Measurements from ENCODE around the gene CPT2.

The CPT2 gene

GRCh38 chr1:53219711-53220110 lies 23.1 kb downstream of the CPT2 start:
- H3K4me1 ChIP-seq (ENCODE audit: control insufficient read depth, insufficient read depth, low read length), result peaks cover 12% of the 10 kb centered on the region
- peak overlapping the region; percentile 90 for H3K4me3 ChIP-seq (ENCODE audit: low read depth, low read length)
- no peaks in the 10 kb centered on the region for H3K27me3 ChIP-seq (ENCODE audit: control insufficient read depth, insufficient read depth, low read length)
- H3K27ac ChIP-seq (ENCODE audit: low read depth, low read length), result peak overlapping the region; percentile 95
- no peaks in the 10 kb centered on the region for H3K9me3 ChIP-seq (ENCODE audit: control insufficient read depth, insufficient read depth, low read length)
- peaks cover 39% of the 10 kb centered on the region for H3K36me3 ChIP-seq (ENCODE audit: control insufficient read depth, insufficient read depth, low read length)
- 0 out of 2 replicates have a peak overlapping the region, but pooled peaks have one; percentile 10 for H3K9ac ChIP-seq (ENCODE audit: low read depth, low read length)

- no peaks in the 10 kb centered on the region for H3K9me3 ChIP-seq (ENCODE audit: control insufficient read depth, insufficient read depth, low read length)
- peak within 1 kb of the TSS; percentile 90 for H3K4me3 ChIP-seq (ENCODE audit: low read depth, low read length)
- peaks cover 33% of the 10 kb centered on the region for H3K36me3 ChIP-seq (ENCODE audit: control insufficient read depth, insufficient read depth, low read length)
- H3K27me3 ChIP-seq (ENCODE audit: control insufficient read depth, insufficient read depth, low read length), result no peaks in the 10 kb centered on the region
- peak within 1 kb of the TSS; percentile 95 for H3K27ac ChIP-seq (ENCODE audit: low read depth, low read length)
- peak within 1 kb of the TSS; percentile 83 for H3K9ac ChIP-seq (ENCODE audit: low read depth, low read length)
- H3K4me1 ChIP-seq (ENCODE audit: control insufficient read depth, insufficient read depth, low read length), result peaks cover 12% of the 10 kb centered on the region
Observed at GRCh38 chr1:53220171-53220961, 23.7 kb downstream of the CPT2 start, which contains the start of gene CZIB. Gene CZIB, minus strand, starts transcription at chr1:53220634. Its CDS starts 59 bp downstream, at chr1:53220575.

GRCh38 chr1:53220962-53221286 lies 24.3 kb downstream of the CPT2 start:
- H3K4me3 ChIP-seq (ENCODE audit: low read depth, low read length), result peak overlapping the region; percentile 90
- H3K27me3 ChIP-seq (ENCODE audit: control insufficient read depth, insufficient read depth, low read length), result no peaks in the 10 kb centered on the region
- H3K9ac ChIP-seq (ENCODE audit: low read depth, low read length), result peak overlapping the region; percentile 61
- H3K36me3 ChIP-seq (ENCODE audit: control insufficient read depth, insufficient read depth, low read length), result peaks cover 28% of the 10 kb centered on the region
- H3K4me1 ChIP-seq (ENCODE audit: control insufficient read depth, insufficient read depth, low read length), result peaks cover 12% of the 10 kb centered on the region
- peak overlapping the region; percentile 95 for H3K27ac ChIP-seq (ENCODE audit: low read depth, low read length)
- no peaks in the 10 kb centered on the region for H3K9me3 ChIP-seq (ENCODE audit: control insufficient read depth, insufficient read depth, low read length)

DNA sequence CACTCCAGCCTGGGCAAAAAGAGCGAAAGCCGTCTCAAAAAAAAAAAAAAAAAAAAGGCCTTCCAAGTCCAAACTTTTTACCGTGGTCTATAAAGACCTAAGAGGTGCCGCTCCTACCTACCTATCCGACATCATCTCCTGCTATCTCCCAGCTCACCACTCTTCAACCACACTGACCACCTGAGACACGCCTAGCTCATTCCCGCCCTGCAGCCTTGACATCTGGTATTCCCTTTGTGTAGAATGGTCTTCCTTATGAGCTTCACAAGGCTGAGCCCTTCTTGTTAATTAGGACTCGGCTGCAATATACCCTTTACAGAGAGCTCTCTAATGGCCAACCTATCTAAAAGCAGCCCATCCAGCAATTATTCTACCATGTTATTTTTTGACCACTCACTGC lies 41.0 kb downstream of the CPT2 start:
- no peaks in the 10 kb centered on the region for H3K9me3 ChIP-seq (ENCODE audit: control insufficient read depth, insufficient read depth, low read length)
- H3K27me3 ChIP-seq (ENCODE audit: control insufficient read depth, insufficient read depth, low read length), result no peaks in the 10 kb centered on the region
- H3K36me3 ChIP-seq (ENCODE audit: control insufficient read depth, insufficient read depth, low read length), result peaks cover 34% of the 10 kb centered on the region
- peak overlapping the region; percentile 95 for H3K4me3 ChIP-seq (ENCODE audit: low read depth, low read length)
- peak overlapping the region; percentile 85 for H3K9ac ChIP-seq (ENCODE audit: low read depth, low read length)
- peak overlapping the region; percentile 83 for H3K27ac ChIP-seq (ENCODE audit: low read depth, low read length)
- no peaks in the 10 kb centered on the region for H3K4me1 ChIP-seq (ENCODE audit: control insufficient read depth, insufficient read depth, low read length)

DNA sequence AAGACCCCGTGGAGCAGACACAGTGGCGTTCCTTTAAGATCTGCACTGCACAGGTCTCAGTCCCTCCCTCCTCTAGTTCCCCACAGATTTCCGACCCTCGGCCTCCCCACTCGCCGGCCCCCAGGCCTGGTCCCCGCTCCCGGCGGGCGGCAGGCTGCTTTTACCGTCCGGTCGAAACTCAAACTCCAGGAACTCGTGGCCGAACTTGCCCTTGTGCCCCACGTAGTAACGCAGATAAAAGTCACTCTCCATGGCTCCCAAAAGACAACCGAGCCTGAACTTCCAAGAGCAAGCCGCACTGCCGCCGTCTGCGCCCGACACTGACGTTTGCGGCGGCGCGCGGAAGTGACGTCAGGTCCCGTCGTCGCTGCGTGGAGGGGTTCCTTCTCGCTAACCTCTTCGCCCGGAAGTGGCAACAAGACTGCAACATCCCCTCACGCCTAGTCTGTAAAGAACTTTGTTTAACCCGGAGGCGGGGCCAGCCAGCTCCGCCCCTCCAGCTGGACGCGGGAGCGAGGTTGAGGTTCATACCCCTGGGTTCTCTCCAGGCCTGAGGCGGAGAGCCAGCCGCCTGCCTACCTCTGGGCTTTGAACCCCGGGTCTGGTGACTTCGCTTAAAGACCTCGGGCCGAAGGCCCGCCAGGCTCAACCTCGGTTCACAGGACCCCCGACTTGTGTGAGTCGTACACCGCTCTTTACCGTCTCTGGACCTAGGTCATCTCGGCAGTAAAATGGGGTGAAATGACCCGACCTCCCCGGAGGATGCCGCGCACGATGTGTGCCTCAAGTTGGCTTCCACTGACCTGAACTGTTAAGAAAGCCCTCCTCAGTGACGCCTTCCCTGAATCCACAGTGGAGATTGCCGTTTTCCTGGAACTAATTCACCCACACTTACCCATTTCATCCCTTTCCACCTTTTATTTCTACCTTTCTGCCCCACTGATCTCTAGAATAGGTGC lies 41.9 kb downstream of the CPT2 start, which contains the start of gene MAGOH:
Gene MAGOH, minus strand, starts transcription at position 322 of the 959 bp plus-strand sequence. Its CDS starts 70 bp downstream, at position 252.
- H3K9ac ChIP-seq (ENCODE audit: low read depth, low read length), result peak within 1 kb of the TSS; percentile 85
- H3K27me3 ChIP-seq (ENCODE audit: control insufficient read depth, insufficient read depth, low read length), result no peaks in the 10 kb centered on the region
- peaks cover 26% of the 10 kb centered on the region for H3K36me3 ChIP-seq (ENCODE audit: control insufficient read depth, insufficient read depth, low read length)
- no peaks in the 10 kb centered on the region for H3K4me1 ChIP-seq (ENCODE audit: control insufficient read depth, insufficient read depth, low read length)
- H3K27ac ChIP-seq (ENCODE audit: low read depth, low read length), result peak within 1 kb of the TSS; percentile 83
- H3K4me3 ChIP-seq (ENCODE audit: low read depth, low read length), result peak within 1 kb of the TSS; percentile 95
- no peaks in the 10 kb centered on the region for H3K9me3 ChIP-seq (ENCODE audit: control insufficient read depth, insufficient read depth, low read length)

GRCh38 chr1:53241828-53242227 lies 45.2 kb downstream of the CPT2 start:
- no peaks in the 10 kb centered on the region for H3K4me1 ChIP-seq (ENCODE audit: control insufficient read depth, insufficient read depth, low read length)
- no peaks in the 10 kb centered on the region for H3K27me3 ChIP-seq (ENCODE audit: control insufficient read depth, insufficient read depth, low read length)
- H3K27ac ChIP-seq (ENCODE audit: low read depth, low read length), result no peak overlapping the region
- no peak overlapping the region for H3K9ac ChIP-seq (ENCODE audit: low read depth, low read length)
- peaks cover 29% of the 10 kb centered on the region for H3K36me3 ChIP-seq (ENCODE audit: control insufficient read depth, insufficient read depth, low read length)
- no peaks in the 10 kb centered on the region for H3K9me3 ChIP-seq (ENCODE audit: control insufficient read depth, insufficient read depth, low read length)
- H3K4me3 ChIP-seq (ENCODE audit: low read depth, low read length), result no peak overlapping the region

DNA sequence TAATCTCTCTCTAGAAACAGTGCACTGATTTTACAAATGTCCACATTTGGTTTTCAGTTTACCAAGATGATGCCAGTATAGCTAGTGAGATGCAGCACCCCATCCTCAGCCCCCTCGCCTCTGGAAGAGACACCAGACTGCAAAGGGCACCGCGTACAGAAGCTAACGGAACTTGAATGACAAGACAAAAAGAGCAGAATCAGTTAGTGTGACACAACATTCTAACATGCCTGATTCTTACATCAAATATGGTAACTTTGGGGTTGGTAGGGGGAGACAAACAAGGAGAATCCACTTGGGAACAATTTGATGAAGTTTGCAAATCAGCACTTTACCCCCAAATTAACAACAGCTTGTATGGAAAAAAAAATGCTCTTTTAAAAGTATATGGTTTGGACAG lies 45.8 kb downstream of the CPT2 start:
- Histone ChIP-seq H3K4me1 (ENCODE audit: control insufficient read depth, insufficient read depth, low read length) (no peaks in the 10 kb centered on the region), H3K4me3 (ENCODE audit: low read depth, low read length) (no peak overlapping the region), H3K27me3 (ENCODE audit: control insufficient read depth, insufficient read depth, low read length) (no peaks in the 10 kb centered on the region), H3K9ac (ENCODE audit: low read depth, low read length) (no peak overlapping the region), H3K9me3 (ENCODE audit: control insufficient read depth, insufficient read depth, low read length) (no peaks in the 10 kb centered on the region), H3K27ac (ENCODE audit: low read depth, low read length) (no peak overlapping the region), H3K36me3 (ENCODE audit: control insufficient read depth, insufficient read depth, low read length) (peaks cover 35% of the 10 kb centered on the region)

- H3K9ac ChIP-seq (ENCODE audit: low read depth, low read length), result no peak overlapping the region
- H3K9me3 ChIP-seq (ENCODE audit: control insufficient read depth, insufficient read depth, low read length), result no peaks in the 10 kb centered on the region
- no peak overlapping the region for H3K27ac ChIP-seq (ENCODE audit: low read depth, low read length)
- peaks cover 52% of the 10 kb centered on the region for H3K36me3 ChIP-seq (ENCODE audit: control insufficient read depth, insufficient read depth, low read length)
- no peaks in the 10 kb centered on the region for H3K4me1 ChIP-seq (ENCODE audit: control insufficient read depth, insufficient read depth, low read length)
- H3K4me3 ChIP-seq (ENCODE audit: low read depth, low read length), result no peak overlapping the region
- no peaks in the 10 kb centered on the region for H3K27me3 ChIP-seq (ENCODE audit: control insufficient read depth, insufficient read depth, low read length)
Observed at GRCh38 chr1:53244141-53244540, 47.5 kb downstream of the CPT2 start.

GRCh38 chr1:53246261-53247134 lies 49.9 kb downstream of the CPT2 start:
- Histone ChIP-seq H3K4me3 (ENCODE audit: low read depth, low read length) (no peak overlapping the region), H3K27me3 (ENCODE audit: control insufficient read depth, insufficient read depth, low read length) (no peaks in the 10 kb centered on the region), H3K4me1 (ENCODE audit: control insufficient read depth, insufficient read depth, low read length) (no peaks in the 10 kb centered on the region), H3K27ac (ENCODE audit: low read depth, low read length) (no peak overlapping the region), H3K36me3 (ENCODE audit: control insufficient read depth, insufficient read depth, low read length) (peaks cover 76% of the 10 kb centered on the region), H3K9ac (ENCODE audit: low read depth, low read length) (no peak overlapping the region), H3K9me3 (ENCODE audit: control insufficient read depth, insufficient read depth, low read length) (no peaks in the 10 kb centered on the region)

GRCh38 chr1:53249706-53250105 lies 53.1 kb downstream of the CPT2 start:
- Histone ChIP-seq H3K27me3 (ENCODE audit: control insufficient read depth, insufficient read depth, low read length) (no peaks in the 10 kb centered on the region), H3K4me3 (ENCODE audit: low read depth, low read length) (no peak overlapping the region), H3K27ac (ENCODE audit: low read depth, low read length) (no peak overlapping the region), H3K9me3 (ENCODE audit: control insufficient read depth, insufficient read depth, low read length) (no peaks in the 10 kb centered on the region), H3K4me1 (ENCODE audit: control insufficient read depth, insufficient read depth, low read length) (no peaks in the 10 kb centered on the region), H3K36me3 (ENCODE audit: control insufficient read depth, insufficient read depth, low read length) (peaks cover 98% of the 10 kb centered on the region), H3K9ac (ENCODE audit: low read depth, low read length) (no peak overlapping the region)
